Upper lobe of left lung (tissue), 4 donors: ENCODE results near the gene OR10G8.

ENCODE experiments used
- CTCF ChIP-seq, 6 experiments: fragments of 450-650 bp in 4 of 6; fragments of 200-600 bp in 2 of 6; sonication (generic) in 2 of 6; IDR thresholded peaks; one replicate each; pipeline ENCODE4 v1.5.1; 2016 to 2019; ENCODE audit warnings: antibody characterized with exemption in 6 of 6
- EP300 ChIP-seq, 4 donors: sonication (generic); formaldehyde crosslinking; IDR thresholded peaks; one replicate each; pipeline ENCODE4 v1.5.1; 2017; ENCODE audit warnings: antibody characterized with exemption in 4 of 4, control low read depth in 2 of 4
- POLR2A ChIP-seq, 4 donors: fragments of 450-650 bp; IDR thresholded peaks; one replicate each; pipeline ENCODE4 v1.5.1; 2016 to 2017; ENCODE audit warnings: antibody characterized with exemption in 4 of 4, mild to moderate bottlenecking in 2 of 4
- POLR2AphosphoS5 ChIP-seq, 2 donors: sonication (generic); formaldehyde crosslinking; IDR thresholded peaks; one replicate each; pipeline ENCODE4 v1.5.1; 2017; ENCODE audit warnings: antibody characterized with exemption in 2 of 2

DNA sequence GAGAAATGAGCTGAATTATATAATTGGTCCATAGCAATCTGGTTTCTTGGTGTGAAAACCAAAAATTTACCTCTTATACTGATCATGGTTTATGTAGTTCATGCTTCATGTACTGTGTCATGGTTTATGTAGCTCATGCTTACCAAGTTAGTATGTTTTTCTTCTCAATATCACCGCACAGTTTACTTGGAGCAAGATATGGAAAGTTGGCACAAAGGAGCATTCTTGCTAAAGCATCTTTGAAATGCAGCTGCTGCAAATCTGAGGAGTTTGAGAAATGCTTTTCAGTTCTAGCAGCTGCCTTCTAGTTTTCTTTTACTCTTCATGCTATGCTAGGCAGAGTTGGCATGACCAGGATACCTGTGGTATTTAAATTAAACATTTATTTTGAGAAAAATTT, 10.1 kb downstream of the OR10G8 start:
- TF ChIP-seq EP300 (IDR thresholded peaks at IDR 0.05) (no peak), CTCF (IDR thresholded peaks at IDR 0.05) (no peak), POLR2A (IDR thresholded peaks at IDR 0.05) (no peak), POLR2AphosphoS5 (IDR thresholded peaks at IDR 0.05) (no peak)
